HG03135 (cell line): ENCODE results near the gene SSUH2.
"Not testable (repeated sequence)": the region's sequence is repeated elsewhere in the genome, so short reads cannot be mapped to it uniquely, and the experiment has no call there.

ENCODE experiments used
- ATAC-seq: cut with Tn5 transposase; IDR thresholded peaks from one replicate; pipeline ENCODE4 v1.9.1; 2021; ENCODE audit warnings: mild to moderate bottlenecking, moderate library complexity; ENCODE audit not compliant: unreplicated experiment

The SSUH2 gene

GRCh38 chr3:8660175-8661118, 15.8 kb upstream of the SSUH2 start:
- no peak for ATAC-seq

GRCh38 chr3:8659242-8659641, 14.6 kb upstream of the SSUH2 start:
- no peak for ATAC-seq

- peak; percentile 95 for ATAC-seq
Measured at GRCh38 chr3:8658306-8659212, 14.0 kb upstream of the SSUH2 start.

- ATAC-seq, result no peak
Measured at GRCh38 chr3:8657804-8658305, 13.3 kb upstream of the SSUH2 start.

GRCh38 chr3:8656240-8656639, 11.6 kb upstream of the SSUH2 start:
- no peak for ATAC-seq

- no peak for ATAC-seq
Measured at GRCh38 chr3:8655387-8655835, 10.8 kb upstream of the SSUH2 start.

GRCh38 chr3:8654572-8655329, 10.2 kb upstream of the SSUH2 start:
- not testable (repeated sequence) for ATAC-seq

GRCh38 chr3:8653800-8654408, 9.3 kb upstream of the SSUH2 start:
- no peak for ATAC-seq

- no peak for ATAC-seq
Measured at GRCh38 chr3:8652324-8652987, 7.9 kb upstream of the SSUH2 start.

GRCh38 chr3:8651418-8652323, 7.1 kb upstream of the SSUH2 start:
- ATAC-seq, result no peak

GRCh38 chr3:8650583-8651416, 6.2 kb upstream of the SSUH2 start:
- ATAC-seq, result no peak

- ATAC-seq, result no peak
Measured at GRCh38 chr3:8649757-8650156, 5.2 kb upstream of the SSUH2 start.

GRCh38 chr3:8648909-8649741, 4.5 kb upstream of the SSUH2 start:
- ATAC-seq, result no peak

- ATAC-seq, result no peak
Measured at GRCh38 chr3:8647137-8647985, 2.8 kb upstream of the SSUH2 start.

- no peak for ATAC-seq
Measured at GRCh38 chr3:8646313-8646938, 1.8 kb upstream of the SSUH2 start.

GRCh38 chr3:8645712-8646111, 1.1 kb upstream of the SSUH2 start:
- no peak for ATAC-seq
